ENCODE results near the gene TMEM184A. TPM values are rescaled to one million over a fixed set of nuclear protein-coding genes. Genes with fewer than 3 reads are reported as not detected.

Gene TMEM184A
- total RNA-seq, 1 donor from 2014 or later: 9.0 TPM

DNA sequence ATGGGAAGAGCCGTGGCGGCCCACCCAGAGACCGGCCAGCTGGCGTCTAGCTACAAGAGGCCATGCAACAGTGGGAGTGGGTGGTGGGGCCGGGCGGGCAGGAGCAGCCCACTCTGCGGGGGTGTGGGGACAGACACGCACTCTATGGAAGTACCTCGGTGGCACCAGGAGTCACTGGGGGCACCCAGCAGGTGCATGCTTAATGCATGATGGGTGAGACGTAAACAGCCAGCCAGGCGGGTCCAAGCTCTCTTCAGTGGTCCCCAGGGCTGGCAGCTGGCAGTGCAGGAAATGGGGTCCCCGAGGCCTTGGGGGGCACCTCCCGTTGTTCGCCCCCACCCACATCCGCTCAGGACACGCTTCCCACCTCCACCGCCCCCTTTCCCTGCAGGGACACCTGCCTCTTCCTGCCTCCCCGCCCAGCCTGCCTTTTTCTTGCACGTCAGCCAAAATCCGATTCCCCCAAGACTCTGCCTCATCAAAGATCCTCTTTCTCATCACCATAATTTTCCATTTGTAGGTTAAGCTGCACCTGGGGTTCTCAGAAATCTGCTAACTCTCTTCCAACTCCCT, 36.4 kb upstream of the TMEM184A start:
- H3K27me3 ChIP-seq (ENCODE audit: control insufficient read depth, insufficient read depth, low read length): peaks cover 4% of the 10 kb centered on the region
- no peak overlapping the region for H3K4me3 ChIP-seq (ENCODE audit: low read depth, low read length)
- DNase-seq (ENCODE audit: low read depth) (no peak), FAIRE-seq (no peak)
- H3K36me3 ChIP-seq (ENCODE audit: control insufficient read depth, insufficient read depth, low read length): no peaks in the 10 kb centered on the region
- TF ChIP-seq, protein P1, sequence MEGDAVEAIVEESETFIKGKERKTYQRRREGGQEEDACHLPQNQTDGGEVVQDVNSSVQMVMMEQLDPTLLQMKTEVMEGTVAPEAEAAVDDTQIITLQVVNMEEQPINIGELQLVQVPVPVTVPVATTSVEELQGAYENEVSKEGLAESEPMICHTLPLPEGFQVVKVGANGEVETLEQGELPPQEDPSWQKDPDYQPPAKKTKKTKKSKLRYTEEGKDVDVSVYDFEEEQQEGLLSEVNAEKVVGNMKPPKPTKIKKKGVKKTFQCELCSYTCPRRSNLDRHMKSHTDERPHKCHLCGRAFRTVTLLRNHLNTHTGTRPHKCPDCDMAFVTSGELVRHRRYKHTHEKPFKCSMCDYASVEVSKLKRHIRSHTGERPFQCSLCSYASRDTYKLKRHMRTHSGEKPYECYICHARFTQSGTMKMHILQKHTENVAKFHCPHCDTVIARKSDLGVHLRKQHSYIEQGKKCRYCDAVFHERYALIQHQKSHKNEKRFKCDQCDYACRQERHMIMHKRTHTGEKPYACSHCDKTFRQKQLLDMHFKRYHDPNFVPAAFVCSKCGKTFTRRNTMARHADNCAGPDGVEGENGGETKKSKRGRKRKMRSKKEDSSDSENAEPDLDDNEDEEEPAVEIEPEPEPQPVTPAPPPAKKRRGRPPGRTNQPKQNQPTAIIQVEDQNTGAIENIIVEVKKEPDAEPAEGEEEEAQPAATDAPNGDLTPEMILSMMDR (IDR thresholded peaks at IDR 0.05; ENCODE audit: insufficient read depth, low read length, severe bottlenecking): no peak

DNA sequence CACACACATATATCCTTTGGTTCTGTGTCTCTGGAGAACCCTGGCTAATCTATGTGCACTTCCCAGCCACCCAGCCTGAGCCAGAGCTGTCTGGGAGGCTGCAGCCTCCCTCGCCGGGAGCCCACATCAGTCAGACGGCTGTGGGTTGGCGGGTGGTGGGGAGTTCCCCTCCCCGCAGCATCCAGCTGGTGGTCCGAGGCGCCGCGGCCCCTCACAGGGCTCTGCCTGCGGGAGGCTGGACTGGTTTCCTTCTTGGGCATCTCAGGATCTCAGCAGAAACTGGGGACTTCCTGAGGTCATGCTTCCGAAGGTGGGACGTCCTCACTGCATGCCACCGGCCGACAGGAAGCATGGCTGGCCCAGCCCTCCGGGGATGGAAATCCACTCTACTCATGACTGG, 35.9 kb upstream of the TMEM184A start:
- FAIRE-seq (no peak), DNase-seq (ENCODE audit: low read depth) (no peak)
- TF ChIP-seq, protein P1 (IDR thresholded peaks at IDR 0.05; ENCODE audit: insufficient read depth, low read length, severe bottlenecking): no peak
- Histone ChIP-seq H3K27me3 (ENCODE audit: control insufficient read depth, insufficient read depth, low read length) (peaks cover 4% of the 10 kb centered on the region), H3K4me3 (ENCODE audit: low read depth, low read length) (no peak overlapping the region), H3K36me3 (ENCODE audit: control insufficient read depth, insufficient read depth, low read length) (no peaks in the 10 kb centered on the region)

DNA sequence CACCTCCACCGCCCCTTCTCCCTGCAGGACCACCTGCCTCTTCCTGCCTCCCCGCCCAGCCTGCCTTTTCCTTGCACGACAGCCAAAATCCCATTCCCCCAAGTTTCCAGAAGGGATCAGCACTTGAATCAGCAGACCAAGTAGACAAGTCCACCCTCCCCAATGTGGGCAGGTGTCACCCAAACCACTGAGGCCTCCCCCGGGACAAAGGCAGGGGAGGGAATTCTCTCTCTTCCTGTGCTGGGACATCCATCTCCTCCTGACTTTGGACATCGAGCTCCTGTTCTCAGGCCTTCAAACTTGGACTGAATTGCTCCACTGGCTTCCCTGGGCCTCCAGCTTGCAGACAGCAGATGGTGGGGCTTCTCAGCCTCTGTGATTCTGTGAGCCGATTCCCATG, 35.4 kb upstream of the TMEM184A start:
- Histone ChIP-seq H3K36me3 (ENCODE audit: control insufficient read depth, insufficient read depth, low read length) (no peaks in the 10 kb centered on the region), H3K27me3 (ENCODE audit: control insufficient read depth, insufficient read depth, low read length) (peaks cover 4% of the 10 kb centered on the region), H3K4me3 (ENCODE audit: low read depth, low read length) (no peak overlapping the region)
- no peak for FAIRE-seq
- TF ChIP-seq, protein P1 (IDR thresholded peaks at IDR 0.05; ENCODE audit: insufficient read depth, low read length, severe bottlenecking): no peak
- DNase-seq (ENCODE audit: low read depth): no peak

DNA sequence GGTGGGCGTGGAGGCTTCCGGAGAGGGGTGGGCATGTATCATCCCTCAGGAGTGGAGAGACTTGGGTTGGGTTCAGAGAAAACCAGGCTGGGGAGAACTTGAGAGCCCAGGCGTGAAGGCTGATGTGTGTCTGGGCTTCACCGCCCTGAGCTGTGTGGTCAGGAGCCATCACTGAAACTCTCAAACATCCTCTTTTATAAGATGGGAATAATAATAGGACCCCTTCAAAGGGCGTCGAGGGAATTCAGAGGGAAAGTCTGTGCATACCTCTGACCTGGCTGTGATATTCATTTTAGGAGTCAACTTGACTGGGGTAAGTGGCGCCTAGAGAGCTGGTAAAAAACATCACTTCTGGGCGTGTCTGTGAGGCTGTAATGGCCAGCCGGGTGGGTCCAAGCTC, 34.9 kb upstream of the TMEM184A start:
- Histone ChIP-seq H3K27me3 (ENCODE audit: control insufficient read depth, insufficient read depth, low read length) (peaks cover 4% of the 10 kb centered on the region), H3K36me3 (ENCODE audit: control insufficient read depth, insufficient read depth, low read length) (no peaks in the 10 kb centered on the region), H3K4me3 (ENCODE audit: low read depth, low read length) (no peak overlapping the region)
- TF ChIP-seq, protein P1 (IDR thresholded peaks at IDR 0.05; ENCODE audit: insufficient read depth, low read length, severe bottlenecking): no peak
- FAIRE-seq (no peak), DNase-seq (ENCODE audit: low read depth) (no peak)

DNA sequence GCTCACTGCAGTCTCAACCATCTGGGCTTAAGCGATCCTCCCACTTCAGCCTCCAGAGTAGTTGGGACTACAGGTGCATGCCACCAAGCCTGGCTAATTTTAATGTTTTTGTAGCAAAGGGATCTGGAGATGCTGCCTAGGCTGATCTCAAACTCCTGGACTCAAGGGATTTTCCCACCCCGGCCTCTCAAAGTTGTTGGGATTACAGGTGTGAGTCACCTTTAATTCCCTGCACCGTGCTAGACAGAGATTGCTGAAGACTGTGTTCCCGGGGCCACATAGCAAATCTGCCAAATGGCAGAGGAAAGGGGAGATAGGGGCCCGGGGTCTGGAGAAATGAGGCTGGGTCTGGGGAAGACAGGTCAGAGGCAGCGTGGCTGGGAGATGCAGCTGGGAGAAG, 34.5 kb upstream of the TMEM184A start:
- TF ChIP-seq, protein P1 (IDR thresholded peaks at IDR 0.05; ENCODE audit: insufficient read depth, low read length, severe bottlenecking): no peak
- H3K4me3 ChIP-seq (ENCODE audit: low read depth, low read length): no peak overlapping the region
- FAIRE-seq: no peak
- no peaks in the 10 kb centered on the region for H3K36me3 ChIP-seq (ENCODE audit: control insufficient read depth, insufficient read depth, low read length)
- H3K27me3 ChIP-seq (ENCODE audit: control insufficient read depth, insufficient read depth, low read length): peaks cover 4% of the 10 kb centered on the region
- no peak for DNase-seq (ENCODE audit: low read depth)

DNA sequence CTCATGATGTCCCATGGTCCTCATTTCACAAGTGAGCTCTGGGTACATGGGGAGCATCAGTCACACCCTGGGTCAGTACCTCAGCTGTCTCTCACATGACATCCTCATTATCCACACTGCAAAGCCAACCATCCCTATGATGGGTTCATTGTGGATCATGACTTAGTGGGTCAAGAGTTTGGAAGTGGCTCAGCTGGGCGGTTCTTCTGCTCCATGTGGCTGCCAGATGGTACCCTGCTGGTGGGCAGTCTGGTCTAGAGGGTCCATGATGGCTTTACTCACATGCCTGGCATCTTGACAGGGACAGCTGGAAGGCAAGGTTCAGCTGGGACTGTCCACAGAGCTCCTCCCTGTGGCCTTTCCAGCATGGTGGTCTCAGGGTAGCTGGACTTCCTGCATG, 33.0 kb upstream of the TMEM184A start:
- Histone ChIP-seq H3K36me3 (ENCODE audit: control insufficient read depth, insufficient read depth, low read length) (no peaks in the 10 kb centered on the region), H3K4me3 (ENCODE audit: low read depth, low read length) (no peak overlapping the region), H3K27me3 (ENCODE audit: control insufficient read depth, insufficient read depth, low read length) (peaks cover 4% of the 10 kb centered on the region)
- DNase-seq (ENCODE audit: low read depth) (no peak), FAIRE-seq (peak; percentile 68)
- TF ChIP-seq, protein P1 (IDR thresholded peaks at IDR 0.05; ENCODE audit: insufficient read depth, low read length, severe bottlenecking): no peak

Data from bronchial epithelial cell (primary cell).